GM19035 (cell line): Measurements from ENCODE around the gene ASTN2.

Experiments
- ATAC-seq: cut with Tn5 transposase; IDR thresholded peaks from one replicate; pipeline ENCODE4 v1.9.1; 2021; ENCODE audit not compliant: unreplicated experiment

The ASTN2 gene

DNA sequence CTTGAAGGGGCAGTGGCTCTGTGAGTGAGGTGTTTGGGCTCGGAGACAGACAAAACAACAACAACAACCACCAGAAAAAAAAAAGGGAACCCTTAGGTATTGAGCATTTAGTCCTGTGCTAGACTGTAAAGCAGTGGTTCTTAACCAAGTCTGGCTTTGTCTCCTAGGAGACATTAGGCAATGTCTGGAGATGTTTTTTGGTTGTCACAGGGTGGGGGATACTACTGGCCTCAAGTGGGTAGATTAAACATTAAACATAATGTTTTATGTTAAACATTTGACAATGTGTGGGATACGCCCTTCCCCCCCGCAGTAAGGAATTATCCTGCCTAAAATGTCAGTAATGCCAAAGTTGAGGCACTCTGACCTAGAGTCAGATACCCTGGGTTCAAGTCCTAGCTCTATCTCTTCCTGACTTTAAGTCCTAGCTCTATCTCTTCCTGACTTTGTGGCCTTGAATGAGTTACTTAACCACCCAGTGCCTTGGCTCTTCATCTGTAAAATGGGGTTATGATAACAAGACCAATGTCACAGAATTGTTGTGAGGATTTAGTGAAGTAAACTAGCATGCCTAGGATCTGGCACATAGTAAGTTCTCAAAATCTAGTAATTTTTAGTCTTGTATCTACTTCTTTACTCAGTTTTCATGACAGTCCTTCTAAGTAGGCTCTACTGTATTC is 725.9 kb downstream of the ASTN2 start:
- no peak for ATAC-seq

DNA sequence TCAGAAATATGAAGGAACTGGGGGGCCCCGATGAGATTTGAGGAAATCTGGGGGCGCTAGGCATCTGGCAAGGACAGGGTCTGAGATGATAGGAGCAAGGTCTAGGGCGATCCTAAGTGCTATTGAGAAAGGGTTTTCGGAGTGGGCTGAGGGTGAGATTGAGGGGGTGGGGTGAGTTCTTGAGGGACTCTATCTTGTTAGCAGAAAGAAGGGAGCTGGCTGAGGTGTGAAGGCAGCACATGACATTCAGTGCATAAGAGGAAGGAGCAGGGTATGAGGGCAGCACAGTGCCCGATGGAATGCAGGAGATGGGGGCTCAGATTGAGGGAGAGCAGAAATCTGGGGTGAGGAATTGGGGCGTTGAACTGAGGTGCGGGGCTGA is 727.1 kb downstream of the ASTN2 start:
- no peak for ATAC-seq

DNA sequence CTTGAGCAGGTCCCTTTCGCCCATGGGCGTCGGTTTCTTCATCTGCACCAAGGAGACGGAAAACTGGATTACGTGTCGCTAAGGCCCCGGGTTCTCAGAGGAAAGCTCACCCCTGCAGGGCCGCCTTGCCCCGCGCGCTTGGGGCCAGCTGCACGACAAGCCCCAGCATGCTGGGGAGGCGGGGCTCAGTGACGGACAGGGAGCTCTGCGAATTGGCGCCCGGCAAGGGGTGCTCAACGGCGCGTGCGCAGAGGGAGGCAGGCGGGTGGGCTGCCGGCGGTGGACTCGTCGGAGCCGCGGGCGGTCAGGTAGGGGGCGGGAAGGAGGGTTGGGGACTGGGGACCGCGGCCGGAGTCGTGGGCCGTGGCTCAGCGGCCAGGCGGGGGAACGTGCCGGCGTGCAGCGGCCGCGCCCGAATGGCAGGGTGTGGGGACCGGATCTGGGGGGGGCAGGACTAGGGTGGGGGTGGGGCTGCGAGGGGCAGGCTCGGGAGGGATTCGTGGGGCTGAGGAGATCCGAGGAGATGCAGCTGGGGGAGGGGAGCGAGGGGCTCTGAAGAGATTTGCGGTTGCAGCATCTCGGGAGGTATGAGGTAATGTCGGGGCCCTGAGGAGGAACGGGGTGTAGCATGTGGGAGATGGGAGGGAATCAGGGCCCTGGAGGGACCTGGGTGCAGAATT is 727.6 kb downstream of the ASTN2 start, which contains the start of gene TRIM32:
Gene TRIM32, plus strand, starts transcription at position 232 of the 680 bp plus-strand sequence. CDS start 10,438 bp downstream, outside the sequence.
- ATAC-seq: peak; percentile 99

DNA sequence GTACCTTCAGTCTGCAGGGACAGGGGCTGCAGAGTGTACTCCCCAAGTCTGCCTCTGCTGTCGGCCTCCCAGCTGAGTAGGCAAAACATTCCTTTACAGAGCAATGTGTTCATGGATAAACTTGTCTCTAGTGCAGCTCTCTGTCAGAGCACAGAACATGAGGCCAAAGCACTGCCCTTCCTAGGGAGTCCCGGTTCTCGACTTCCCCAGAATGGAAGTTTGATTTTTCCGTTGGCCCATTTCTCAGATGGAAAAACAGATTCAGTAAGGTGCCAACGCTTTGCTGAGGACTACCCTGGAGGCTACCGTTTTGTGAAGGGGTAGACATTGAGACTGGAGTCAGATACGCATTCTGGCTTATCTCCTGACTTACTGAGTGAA is 728.2 kb downstream of the ASTN2 start:
- ATAC-seq: peak; percentile 46

DNA sequence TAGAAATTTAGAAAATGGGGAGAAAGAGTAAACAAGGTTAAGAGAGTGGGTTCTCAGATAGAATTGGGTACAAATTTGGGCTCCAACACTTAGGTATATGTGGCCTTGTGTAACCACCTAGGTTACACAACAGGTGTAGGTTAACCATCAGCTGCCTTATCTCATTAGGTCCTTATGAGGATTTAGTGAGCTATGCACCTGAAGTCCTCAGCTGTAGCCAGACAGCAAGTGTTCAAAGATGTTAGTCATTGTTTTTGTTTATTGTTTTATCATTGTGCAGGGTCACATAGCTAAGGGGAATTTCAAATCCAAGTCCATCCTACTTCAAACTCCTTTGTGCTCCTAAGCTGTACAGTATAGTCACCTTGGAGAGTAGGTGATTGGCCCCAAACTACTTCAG is 728.7 kb downstream of the ASTN2 start:
- no peak for ATAC-seq

DNA sequence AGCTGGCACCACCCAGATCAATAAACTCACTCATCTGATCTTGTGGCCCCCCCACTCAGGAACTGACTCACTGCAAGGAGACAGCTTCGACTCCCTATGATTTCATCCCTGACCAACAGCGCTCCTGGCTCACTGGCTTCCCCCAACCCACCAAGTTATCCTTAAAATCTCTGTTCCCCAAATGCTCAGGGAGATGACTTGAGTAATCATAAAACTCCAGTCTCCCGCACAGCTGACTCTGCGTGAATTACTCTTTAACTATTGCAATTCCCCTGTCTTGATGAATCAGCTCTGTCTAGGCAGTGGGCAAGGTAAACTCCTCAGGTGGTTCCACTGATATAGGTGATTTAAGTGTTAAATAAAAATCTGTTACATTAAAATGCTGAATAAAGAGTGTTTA is 729.7 kb downstream of the ASTN2 start:
- ATAC-seq: no peak

DNA sequence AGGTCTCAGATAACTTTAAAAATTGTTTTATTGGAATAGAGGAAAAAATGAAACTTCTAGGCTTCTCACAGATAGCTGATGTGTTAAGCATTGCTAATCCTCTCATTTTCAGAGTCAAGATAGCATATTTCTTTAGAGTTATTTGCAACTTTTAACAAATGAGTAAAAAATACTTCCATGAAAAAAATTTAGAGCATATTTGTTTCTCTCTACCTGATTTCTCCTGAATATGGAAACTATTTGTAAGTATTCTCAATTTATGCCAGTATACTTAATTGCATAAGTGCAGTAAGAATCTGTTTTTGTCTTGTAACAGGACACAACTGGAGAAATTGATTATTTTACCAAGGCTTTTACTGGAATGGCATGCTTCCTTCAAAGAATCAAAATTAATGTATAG is 731.3 kb downstream of the ASTN2 start:
- ATAC-seq: no peak

DNA sequence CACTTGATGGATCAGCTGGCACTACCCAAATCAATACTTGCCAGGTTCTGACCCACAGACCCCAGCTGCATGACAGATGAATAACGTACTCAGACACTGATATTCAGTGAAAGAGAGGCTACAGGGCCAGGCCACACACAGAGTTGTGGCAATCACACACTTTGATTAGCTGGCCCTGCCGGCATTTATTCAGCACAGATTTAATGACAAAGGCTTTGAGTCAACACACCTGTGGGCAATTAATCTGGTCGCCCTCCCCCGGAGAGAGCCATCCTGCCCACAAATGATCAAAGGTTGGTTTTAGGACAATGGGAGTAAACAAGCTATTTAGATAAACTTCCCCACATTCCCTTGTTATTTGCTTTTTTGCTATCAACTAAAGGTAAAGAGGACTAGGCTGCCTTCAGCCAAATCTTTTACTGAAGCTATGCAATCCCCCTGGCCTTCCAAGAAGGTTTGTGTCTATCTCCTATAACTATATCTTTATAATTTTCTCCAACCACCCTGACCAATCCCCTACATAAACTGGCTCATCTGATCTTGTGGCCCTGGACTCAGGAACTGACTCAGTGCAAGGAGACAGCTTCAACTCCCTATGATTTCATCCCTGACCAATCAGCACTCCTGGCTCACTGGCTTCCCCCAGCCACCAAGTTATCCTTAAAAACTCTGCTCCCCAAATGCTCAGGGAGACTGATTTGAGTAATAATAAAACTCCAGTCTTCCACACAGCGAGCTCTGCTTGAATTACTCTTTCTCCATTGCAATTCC is 740.5 kb downstream of the ASTN2 start:
- ATAC-seq: no peak

DNA sequence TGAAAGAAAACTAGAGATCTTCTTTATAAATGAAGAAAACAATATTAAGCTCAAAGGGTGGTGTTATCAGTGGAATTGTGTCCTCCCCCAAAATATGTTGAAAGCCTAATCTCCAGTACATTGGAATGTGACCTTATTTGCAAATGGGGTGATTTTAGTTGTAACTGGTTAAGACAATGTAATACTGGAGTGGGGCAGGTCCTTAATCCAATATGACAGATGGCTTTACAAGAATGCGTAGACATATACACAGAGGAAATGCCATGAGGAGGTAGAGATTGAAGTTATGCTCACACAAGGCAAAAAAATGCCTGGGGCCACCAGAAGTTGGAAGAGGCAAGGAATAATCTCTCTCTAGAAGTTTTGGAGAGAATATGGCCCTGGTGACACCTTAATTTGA is 741.5 kb downstream of the ASTN2 start:
- no peak for ATAC-seq

DNA sequence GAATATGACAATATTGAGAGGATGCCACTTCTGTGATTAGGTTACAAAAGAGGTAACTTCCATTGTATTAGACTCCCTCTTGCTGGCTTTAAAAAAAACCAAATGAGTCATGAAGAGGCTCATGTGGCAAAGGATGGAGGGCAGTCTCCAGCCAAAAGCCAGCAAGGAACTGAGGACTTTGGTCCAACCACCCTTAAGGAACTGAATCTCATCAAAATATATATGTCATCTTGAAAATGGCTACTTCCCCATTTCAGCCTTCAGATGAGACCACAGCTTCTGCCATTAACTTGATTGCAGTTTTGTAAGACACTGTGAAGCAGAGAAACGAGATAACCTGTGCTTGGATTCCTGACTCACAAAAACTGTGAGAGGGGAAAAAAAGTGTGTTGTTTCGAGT is 743.3 kb downstream of the ASTN2 start:
- no peak for ATAC-seq

DNA sequence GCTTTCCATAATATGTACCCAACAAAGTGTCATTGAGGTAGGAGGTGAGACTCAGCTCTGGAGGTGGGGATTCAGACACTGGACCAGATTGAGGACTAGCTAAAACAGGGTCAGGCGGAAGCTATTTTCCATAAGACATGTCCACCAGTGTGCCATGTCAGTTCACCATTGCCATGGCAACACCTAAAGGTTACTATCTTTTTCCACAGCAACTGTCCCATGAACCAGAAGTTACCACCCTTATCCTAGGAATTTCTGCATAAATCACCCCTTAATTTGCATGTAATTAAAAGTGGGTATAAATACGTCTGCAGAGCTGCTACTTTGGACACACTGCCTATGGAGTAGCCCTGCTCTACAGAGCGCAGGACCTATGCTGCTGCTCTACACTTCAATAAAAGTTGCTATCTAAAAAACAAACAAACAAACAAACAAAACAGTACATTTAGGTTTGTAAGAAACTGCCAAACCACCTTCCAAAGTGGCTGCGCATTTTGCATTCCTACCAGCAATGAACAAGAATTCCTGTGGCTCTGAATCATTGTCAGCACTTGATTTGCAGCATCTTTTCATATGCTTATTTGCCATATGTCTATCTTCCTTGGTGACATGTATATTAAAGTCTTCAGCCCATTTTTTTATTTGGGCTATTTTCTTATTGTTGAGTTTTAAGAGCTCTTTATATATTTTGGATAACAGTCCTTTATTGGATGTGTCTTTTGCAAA is 745.7 kb downstream of the ASTN2 start:
- ATAC-seq: no peak

DNA sequence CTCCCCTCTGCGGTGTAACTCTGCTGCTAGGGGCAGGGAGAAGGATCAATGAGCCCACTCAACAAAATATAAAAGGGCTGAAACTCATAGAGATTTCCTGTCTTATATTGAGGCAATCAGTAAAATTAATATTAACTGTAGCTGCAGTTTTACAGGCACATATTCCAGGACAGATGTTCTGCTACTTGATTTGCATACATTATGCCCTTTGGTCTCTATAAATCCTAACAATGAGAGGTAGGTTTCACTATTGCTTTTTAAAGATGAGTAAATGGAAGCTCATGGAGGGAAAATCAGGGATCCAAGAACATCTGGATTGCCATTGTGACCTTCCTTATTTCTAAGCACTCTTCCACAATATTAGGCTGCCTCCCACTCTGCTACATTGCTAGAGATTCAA is 751.3 kb downstream of the ASTN2 start:
- no peak for ATAC-seq

DNA sequence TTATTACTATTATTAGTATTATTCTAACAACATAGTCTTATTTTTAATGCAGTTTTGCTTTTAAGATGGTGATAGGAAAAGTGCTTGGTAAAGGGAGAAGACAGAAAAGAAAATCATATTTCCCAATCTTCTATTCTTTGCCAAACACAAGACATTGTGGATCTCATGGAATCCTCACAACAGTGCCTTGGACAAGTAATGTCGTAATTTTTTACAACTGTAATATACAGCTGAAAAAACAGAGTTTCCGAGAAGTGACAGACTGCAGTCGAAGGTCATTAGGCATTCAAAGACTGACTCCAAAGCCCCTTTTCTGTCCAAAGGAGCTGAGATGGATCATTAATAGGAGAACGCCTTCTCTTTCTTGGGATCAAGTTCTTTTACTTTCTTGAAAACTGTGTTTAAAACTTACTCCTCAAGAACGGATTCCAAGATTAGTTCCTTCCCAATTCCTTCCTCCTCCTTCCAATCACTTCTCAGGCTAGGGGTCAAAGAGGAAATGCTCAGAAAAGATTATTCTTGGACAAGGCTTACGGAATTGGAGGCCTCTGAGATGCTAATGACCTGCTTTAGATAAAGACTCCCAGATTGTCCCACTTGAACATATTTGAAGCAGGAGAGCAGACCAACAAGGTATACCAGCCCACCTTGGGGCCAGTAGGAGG is 752.1 kb downstream of the ASTN2 start:
- no peak for ATAC-seq

DNA sequence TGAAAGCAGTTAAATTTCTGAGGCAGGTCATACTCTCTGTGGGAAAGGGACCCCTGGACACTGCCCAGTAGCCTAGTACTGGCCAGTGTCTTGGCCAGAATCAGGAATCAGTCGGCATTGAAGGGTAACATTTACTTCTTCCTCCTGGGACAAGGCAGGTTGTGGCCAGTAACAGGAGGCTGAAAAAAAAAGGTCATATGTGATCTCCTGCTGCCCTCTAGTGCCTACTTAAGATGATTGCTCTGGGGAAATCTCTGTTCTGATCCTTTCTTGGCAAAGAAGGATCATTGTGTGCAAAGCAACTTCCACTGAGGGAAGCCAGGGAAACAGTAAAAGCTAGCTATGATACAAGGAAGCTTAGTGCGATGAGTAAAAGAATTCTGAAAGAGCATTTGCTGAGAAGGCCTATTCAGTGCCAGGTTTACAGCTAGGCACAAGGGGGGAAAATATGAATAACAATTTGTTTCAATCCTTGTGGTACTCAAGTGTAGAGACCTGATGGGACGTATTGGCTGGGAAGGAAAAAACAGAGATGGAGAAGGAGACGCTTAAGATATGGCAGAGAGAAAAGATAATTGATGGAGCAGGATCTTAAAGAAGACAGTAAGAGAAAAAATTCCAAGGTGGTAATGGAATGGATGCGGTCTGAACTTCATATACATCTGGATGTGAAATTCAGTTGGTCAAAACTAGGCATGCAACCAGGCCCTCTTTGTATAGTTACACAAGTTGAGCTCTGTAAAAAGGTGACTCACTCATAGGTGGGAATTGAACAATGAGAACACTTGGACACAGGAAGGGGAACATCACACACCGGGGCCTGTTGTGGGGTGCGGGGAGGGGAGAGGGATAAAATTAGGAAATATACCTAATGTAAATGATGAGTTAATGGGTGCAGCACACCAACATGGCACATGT is 753.6 kb downstream of the ASTN2 start:
- peak; percentile 87 for ATAC-seq

DNA sequence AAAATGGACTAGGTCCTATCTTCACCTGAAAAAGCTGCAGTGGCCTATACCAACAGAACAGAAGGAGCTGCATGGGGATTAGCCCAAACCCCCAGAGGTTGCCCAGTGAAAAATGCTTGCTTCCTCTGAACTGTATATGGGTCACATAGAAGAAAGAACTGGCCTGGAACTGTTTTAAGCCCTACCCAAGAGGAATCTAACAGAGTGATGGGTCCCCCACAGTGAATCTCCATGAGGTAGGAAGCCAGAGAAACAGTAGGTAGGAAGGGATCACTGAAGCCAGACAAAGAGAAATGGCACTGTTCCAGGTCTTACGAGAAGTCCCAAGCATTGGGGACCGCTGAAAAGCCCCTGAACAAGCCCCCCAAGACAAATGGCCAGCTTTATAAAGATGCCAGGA is 756.6 kb downstream of the ASTN2 start:
- no peak for ATAC-seq

DNA sequence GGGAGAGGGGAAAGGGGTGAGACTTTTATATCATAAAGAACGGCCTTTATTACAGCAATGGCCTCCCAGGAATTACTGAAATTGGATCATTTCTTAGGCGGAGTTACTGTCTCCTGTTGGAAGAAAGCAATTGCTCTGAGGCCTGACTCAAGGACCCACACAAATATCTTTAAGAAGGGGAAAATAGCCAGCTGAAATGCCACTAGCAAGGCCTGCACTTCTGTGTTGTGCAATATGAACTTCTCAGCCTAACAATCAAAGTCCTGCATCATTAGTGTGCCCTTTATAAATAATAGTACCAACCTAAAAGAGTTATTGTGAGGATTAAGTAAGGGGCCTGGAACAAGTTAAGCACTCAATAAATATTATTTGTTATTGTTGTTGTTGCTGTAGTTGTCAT is 757.9 kb downstream of the ASTN2 start:
- no peak for ATAC-seq

DNA sequence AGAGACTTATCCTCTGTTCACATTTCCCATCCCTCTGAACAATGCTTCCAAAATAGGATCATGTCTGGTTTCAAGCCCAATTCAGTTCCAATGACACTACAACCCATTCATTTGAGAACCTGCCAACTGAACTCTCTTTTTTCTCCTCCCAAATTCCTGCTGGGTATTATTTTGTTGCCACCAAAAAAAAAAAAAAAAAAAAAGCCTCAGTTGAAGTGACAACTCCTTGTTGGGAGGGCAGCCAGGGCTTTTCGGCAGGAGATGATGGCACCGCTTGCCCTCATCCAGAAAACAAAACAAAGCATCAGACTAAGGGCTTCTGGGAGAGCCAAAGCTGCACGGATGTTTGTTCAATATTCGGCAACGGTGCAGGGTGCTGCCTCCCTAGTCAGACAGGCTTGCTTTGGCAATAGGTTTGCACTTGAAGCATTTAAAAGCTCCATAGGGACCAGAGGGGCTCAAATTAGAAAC is 758.3 kb downstream of the ASTN2 start:
- ATAC-seq: no peak

DNA sequence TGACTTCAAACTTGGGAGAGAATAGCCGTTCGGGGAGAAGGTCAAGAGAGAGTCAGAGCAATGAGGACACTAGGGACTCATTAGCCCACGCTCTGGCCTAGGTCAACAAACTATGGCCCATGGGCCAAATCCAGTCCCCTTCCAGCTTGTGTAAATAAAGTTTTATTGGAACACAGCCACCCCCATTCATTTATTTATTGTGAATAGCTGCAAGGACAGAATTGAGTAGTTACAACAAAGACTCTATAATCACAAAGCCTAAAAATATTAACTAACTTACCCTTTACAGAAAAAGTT is 760.9 kb downstream of the ASTN2 start:
- ATAC-seq: no peak

DNA sequence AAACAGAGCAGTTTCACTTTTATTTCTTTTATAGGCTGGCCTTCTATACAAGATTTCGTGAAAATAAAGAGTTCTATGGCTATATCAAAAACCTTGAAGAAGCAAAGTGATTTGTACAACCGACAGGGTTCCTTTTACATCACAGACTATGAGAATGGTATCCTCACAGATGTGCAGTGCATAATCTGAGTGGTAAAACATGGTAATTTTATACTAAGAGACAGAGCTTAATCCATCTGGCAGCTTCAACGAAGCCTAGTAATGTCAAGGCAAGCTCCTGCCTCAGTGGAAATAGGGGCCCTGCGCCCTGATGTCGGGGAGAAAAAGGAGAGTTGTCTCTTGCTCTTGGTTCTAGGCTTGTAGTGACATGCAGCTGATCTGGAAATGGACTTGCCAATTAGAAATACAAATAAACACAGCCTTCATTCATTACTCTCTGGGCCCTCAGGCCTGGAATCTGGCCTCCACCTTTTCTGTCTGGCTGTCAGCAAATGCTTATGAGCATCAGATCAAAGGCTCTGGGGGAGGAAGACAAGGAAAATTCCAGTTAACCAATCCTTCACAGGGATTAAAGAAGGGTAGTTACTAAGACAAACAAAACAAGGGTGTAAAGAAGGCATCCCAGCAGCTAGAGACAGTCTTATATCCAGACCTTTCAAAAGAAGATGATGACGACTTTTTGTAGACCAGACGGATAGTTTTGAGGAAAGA is 761.4 kb downstream of the ASTN2 start:
- no peak for ATAC-seq

DNA sequence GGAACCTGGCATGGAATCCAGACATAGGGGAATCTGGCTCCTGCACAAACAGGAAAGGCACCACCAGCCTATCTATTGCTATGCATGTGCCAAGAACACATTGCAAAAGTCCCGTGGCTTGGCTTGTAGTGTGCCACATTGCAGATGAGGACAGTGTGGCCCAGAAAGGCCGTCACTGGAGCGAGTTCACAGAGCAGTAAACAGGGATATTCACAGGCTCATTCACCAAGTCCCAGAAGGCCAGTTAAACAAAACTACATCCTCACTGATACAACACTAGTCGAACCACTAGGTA is 767.4 kb downstream of the ASTN2 start:
- no peak for ATAC-seq
